MCF 10A (cell line): ENCODE data around the gene FERD3L. TPM values are rescaled to one million over a fixed set of nuclear protein-coding genes. Genes with fewer than 3 reads are reported as not detected.
A peak's percentile ranks its signal among the peaks of the same experiment; 100 is the strongest.

Source experiments
- BruUV-seq: library from RNA; stranded (reverse); fragments of 400-500 nt; replicated peaks from 2 replicates; lab custom pipeline; 2021; lab: Mats Ljungman, UMichigan
- CTCF ChIA-PET: fragments of 300-600 bp; sonication (Branson Sonifier 250); formaldehyde crosslinking; extraction: SDS; loops from one replicate; lab custom pipeline; 2021; ENCODE audit warnings: antibody characterized with exemption, inconsistent platforms; lab: Yijun Ruan, JAX
- POLR2A ChIA-PET: fragments of 300-600, 350-650 bp; sonication (Branson Sonifier 250); formaldehyde crosslinking; extraction: SDS; loops from one replicate; lab custom pipeline; 2020; ENCODE audit warnings: antibody characterized with exemption, inconsistent platforms; lab: Yijun Ruan, JAX
- DNase-seq: peaks from one replicate; pipeline ENCODE4 v3.0.0-alpha.2; 2018; ENCODE audit not compliant: unreplicated experiment
- H3K27ac Mint-ChIP-seq: one replicate; pipeline ENCODE4 v1.8.0; 2022; ENCODE audit warnings: mild to moderate bottlenecking, low read depth, mixed read lengths; ENCODE audit not compliant: unreplicated experiment
- H3K27me3 Mint-ChIP-seq: one replicate; pipeline ENCODE4 v1.8.0; 2022; ENCODE audit warnings: mixed read lengths; ENCODE audit not compliant: insufficient read depth, unreplicated experiment
- H3K36me3 Mint-ChIP-seq: one replicate; pipeline ENCODE4 v1.8.0; 2022; ENCODE audit warnings: mild to moderate bottlenecking, moderate library complexity, mixed read lengths; ENCODE audit not compliant: insufficient read depth, unreplicated experiment
- H3K4me1 Mint-ChIP-seq: one replicate; pipeline ENCODE4 v1.8.0; 2022; ENCODE audit warnings: mixed read lengths; ENCODE audit not compliant: insufficient read depth, unreplicated experiment
- H3K4me3 Mint-ChIP-seq: one replicate; pipeline ENCODE4 v1.8.0; 2022; ENCODE audit warnings: mild to moderate bottlenecking, moderate library complexity, mixed read lengths; ENCODE audit not compliant: unreplicated experiment
- H3K9me3 Mint-ChIP-seq: one replicate; pipeline ENCODE4 v1.8.0; 2022; ENCODE audit warnings: mixed read lengths; ENCODE audit not compliant: unreplicated experiment
- CTCF ChIP-seq: fragments of 200-600 bp; IDR thresholded peaks from one replicate; pipeline ENCODE4 v1.8.0; 2022; ENCODE audit warnings: antibody characterized with exemption, mild to moderate bottlenecking; ENCODE audit not compliant: unreplicated experiment
- intact Hi-C: fragments of 100-400 bp; cut with micrococcal nuclease; formaldehyde crosslinking; loops from 2 replicates; pipeline ENCODE4 v1.14.1; 2022
- total RNA-seq: library from RNA; stranded (reverse); gene quantifications from 2 replicates; pipeline ENCODE4 v1.2.3, GENCODE V29; 2022

FERD3L gene
- total RNA-seq, 1 experiment from 2014 or later = not detected

- intact Hi-C loops = loop anchor here (2.0 to 10.0 kb wide), 2 partner anchors 53 to 359 kb away; no protein-coding TSS in a partner anchor
- H3K27me3 Mint-ChIP-seq = no peaks in the 10 kb centered on the region
- peak; percentile 29 for DNase-seq
- peaks cover 6% of the 10 kb centered on the region for H3K4me1 Mint-ChIP-seq
- CTCF ChIA-PET = interaction anchor here (0.7 to 1.9 kb wide), 6 partner anchors 137 to 761 kb away, joined by 3 to 9 read pairs (median 4); no protein-coding TSS in a partner anchor
- POLR2A ChIA-PET = interaction anchor here (0.6 to 4.6 kb wide), 16 partner anchors 10 to 1235 kb away, joined by 3 to 49 read pairs (median 4); no protein-coding TSS in a partner anchor
- BruUV-seq = no TSS peak
- peaks cover 45% of the 10 kb centered on the region for H3K36me3 Mint-ChIP-seq
- peaks cover 2% of the 10 kb centered on the region for H3K9me3 Mint-ChIP-seq
- peak overlapping the region; percentile 78 for H3K27ac Mint-ChIP-seq
- peak overlapping the region; percentile 97 for H3K4me3 Mint-ChIP-seq
- TF ChIP-seq CTCF = no peak
Measured at GRCh38 chr7:19113855-19114550, 31.2 kb downstream of the FERD3L start.

GRCh38 chr7:19113002-19113350, 32.2 kb downstream of the FERD3L start:
- intact Hi-C loops = loop anchor here (10.0 kb wide), 1 partner anchor 358 kb away; no protein-coding TSS in a partner anchor
- Mint-ChIP-seq H3K27ac (no peak overlapping the region), H3K4me1 (peaks cover 6% of the 10 kb centered on the region), H3K27me3 (no peaks in the 10 kb centered on the region), H3K4me3 (peak overlapping the region; percentile 97), H3K9me3 (peaks cover 7% of the 10 kb centered on the region), H3K36me3 (peaks cover 46% of the 10 kb centered on the region)
- ChIA-PET POLR2A (interaction anchor here (0.6 to 4.6 kb wide), 7 partner anchors 11 to 1236 kb away, joined by 3 to 49 read pairs (median 5); no protein-coding TSS in a partner anchor), CTCF (interaction anchor here (0.6 to 1.1 kb wide), 4 partner anchors 17 to 755 kb away, joined by 3 to 4 read pairs (median 3); no protein-coding TSS in a partner anchor)
- TF ChIP-seq CTCF = no peak
- DNase-seq = no peak
- no TSS peak for BruUV-seq

- H3K27me3 Mint-ChIP-seq = no peaks in the 10 kb centered on the region
- ChIA-PET POLR2A (interaction anchor here (0.7 to 3.2 kb wide), 2 partner anchors 34 to 410 kb away, joined by 3 to 20 read pairs; no protein-coding TSS in a partner anchor), CTCF (interaction anchor here (0.6 to 1.1 kb wide), 3 partner anchors 16 to 755 kb away, joined by 3 to 4 read pairs (median 3); no protein-coding TSS in a partner anchor)
- no peak for TF ChIP-seq CTCF
- peaks cover 7% of the 10 kb centered on the region for H3K9me3 Mint-ChIP-seq
- BruUV-seq = no TSS peak
- no peak overlapping the region for H3K27ac Mint-ChIP-seq
- peaks cover 49% of the 10 kb centered on the region for H3K36me3 Mint-ChIP-seq
- intact Hi-C loops = loop anchor here (10.0 kb wide), 1 partner anchor 358 kb away; no protein-coding TSS in a partner anchor
- no peak overlapping the region for H3K4me3 Mint-ChIP-seq
- no peak for DNase-seq
- peaks cover 6% of the 10 kb centered on the region for H3K4me1 Mint-ChIP-seq
Measured at GRCh38 chr7:19112274-19113001, 32.8 kb downstream of the FERD3L start.
